Prostate gland (tissue), 2 donors: ENCODE results near the gene IL12RB1. TPM values are rescaled to one million over a fixed set of nuclear protein-coding genes. Genes with fewer than 3 reads are reported as not detected.
A peak's percentile ranks its signal among the peaks of the same experiment; 100 is the strongest.
"Not testable (repeated sequence)": the region's sequence is repeated elsewhere in the genome, so short reads cannot be mapped to it uniquely, and the experiment has no call there.

Experiments
- DNase-seq: peaks from one replicate; pipeline ENCODE4 v3.0.0-alpha.2; 2019; ENCODE audit warnings: low spot score
- H3K27ac ChIP-seq, 2 donors: fragments of 200-600 bp; sonication (generic); 2 replicates each; pipeline ENCODE4 v1.5.1; 2017 to 2019
- H3K27me3 ChIP-seq: fragments of 200-600 bp; sonication (generic); replicated peaks from 2 replicates; pipeline ENCODE4 v1.5.1; 2019; ENCODE audit not compliant: insufficient read depth
- H3K36me3 ChIP-seq, 2 donors: fragments of 200-600 bp; sonication (generic); 1 replicate in 1 of 2; 2 replicates in 1 of 2; pipeline versions ENCODE4 v1.5.1 to v1.8.1; 2017 to 2019
- H3K4me1 ChIP-seq: fragments of 200-600 bp; sonication (generic); replicated peaks from 2 replicates; pipeline ENCODE4 v1.5.1; 2019
- H3K4me3 ChIP-seq, 2 donors: fragments of 200-600 bp; sonication (generic); 2 replicates each; pipeline ENCODE4 v1.5.1; 2017 to 2019
- H3K9me3 ChIP-seq: fragments of 200-600 bp; sonication (generic); 2 replicates; pipeline ENCODE4 v1.5.1; 2017
- POLR2A ChIP-seq: fragments of 450-650 bp; IDR thresholded peaks from one replicate; pipeline ENCODE4 v1.6.1; 2016; ENCODE audit warnings: antibody characterized with exemption, mild to moderate bottlenecking
- POLR2AphosphoS5 ChIP-seq: sonication (generic); formaldehyde crosslinking; IDR thresholded peaks from one replicate; pipeline ENCODE4 v1.6.1; 2017; ENCODE audit warnings: antibody characterized with exemption
- WGBS: methylation state at CpG from one replicate; pipeline ENCODE4 v1.1.5; 2018; 5-methylcytosine and 5-hydroxymethylcytosine counted together
- intact Hi-C: fragments of 100-400 bp; cut with DNase I; formaldehyde crosslinking; loops from one replicate; pipeline ENCODE4 v1.14.2; 2022
- total RNA-seq, 2 donors: library from RNA; depleted of rRNA; stranded (reverse); fragments of >200 nt; gene quantifications; one replicate each; pipeline ENCODE4 v1.1.0, GENCODE V29; 2016
- TF ChIP-seq, protein P1 (sequence below), 4 experiments: fragments of 200-600 bp in 2 of 4; fragments of 450-650 bp in 2 of 4; sonication (generic) in 2 of 4; IDR thresholded peaks; 1 replicate in 3 of 4; 2 replicates in 1 of 4; pipeline ENCODE4 v1.5.1; 2016 to 2019; ENCODE audit warnings: antibody characterized with exemption in 4 of 4, mild to moderate bottlenecking in 2 of 4, moderate library complexity in 2 of 4

IL12RB1 gene
- total RNA-seq, 2 donors from 2014 or later = 0.62 to 0.73 TPM

DNA sequence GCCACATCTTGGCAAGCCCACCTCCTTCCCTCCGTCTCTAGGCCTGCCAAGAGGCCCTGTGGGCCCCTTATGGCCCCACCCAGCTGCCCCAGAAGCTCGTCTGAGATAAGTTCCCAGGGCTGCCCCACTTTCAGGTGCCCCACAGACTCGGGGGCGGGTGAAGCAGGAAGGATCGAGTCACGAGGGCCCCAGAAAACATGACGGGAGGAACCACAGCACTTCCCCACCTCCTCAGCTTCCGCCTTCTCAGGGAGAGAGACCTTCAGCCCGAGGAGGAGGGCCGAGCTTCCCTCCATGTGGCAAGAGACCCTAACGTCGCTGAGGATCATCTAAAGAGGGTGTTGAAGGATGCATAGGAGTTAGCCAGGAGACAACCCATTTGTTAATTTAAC is 4.5 kb upstream of the IL12RB1 start:
- DNase-seq = no peak
- Histone ChIP-seq H3K4me3 (no peak overlapping the region), H3K36me3 (no peaks in the 10 kb centered on the region), H3K27ac (no peak overlapping the region), H3K27me3 (no peaks in the 10 kb centered on the region), H3K4me1 (no peaks in the 10 kb centered on the region), H3K9me3 (no peaks in the 10 kb centered on the region)
- TF ChIP-seq POLR2A (no peak), POLR2AphosphoS5 (no peak)
- TF ChIP-seq, protein P1, sequence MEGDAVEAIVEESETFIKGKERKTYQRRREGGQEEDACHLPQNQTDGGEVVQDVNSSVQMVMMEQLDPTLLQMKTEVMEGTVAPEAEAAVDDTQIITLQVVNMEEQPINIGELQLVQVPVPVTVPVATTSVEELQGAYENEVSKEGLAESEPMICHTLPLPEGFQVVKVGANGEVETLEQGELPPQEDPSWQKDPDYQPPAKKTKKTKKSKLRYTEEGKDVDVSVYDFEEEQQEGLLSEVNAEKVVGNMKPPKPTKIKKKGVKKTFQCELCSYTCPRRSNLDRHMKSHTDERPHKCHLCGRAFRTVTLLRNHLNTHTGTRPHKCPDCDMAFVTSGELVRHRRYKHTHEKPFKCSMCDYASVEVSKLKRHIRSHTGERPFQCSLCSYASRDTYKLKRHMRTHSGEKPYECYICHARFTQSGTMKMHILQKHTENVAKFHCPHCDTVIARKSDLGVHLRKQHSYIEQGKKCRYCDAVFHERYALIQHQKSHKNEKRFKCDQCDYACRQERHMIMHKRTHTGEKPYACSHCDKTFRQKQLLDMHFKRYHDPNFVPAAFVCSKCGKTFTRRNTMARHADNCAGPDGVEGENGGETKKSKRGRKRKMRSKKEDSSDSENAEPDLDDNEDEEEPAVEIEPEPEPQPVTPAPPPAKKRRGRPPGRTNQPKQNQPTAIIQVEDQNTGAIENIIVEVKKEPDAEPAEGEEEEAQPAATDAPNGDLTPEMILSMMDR (IDR thresholded peaks at IDR 0.05) = no peak
- 58% methylated on average over 12 of the region's 12 CpGs for WGBS
- intact Hi-C loops = no loop called here

DNA sequence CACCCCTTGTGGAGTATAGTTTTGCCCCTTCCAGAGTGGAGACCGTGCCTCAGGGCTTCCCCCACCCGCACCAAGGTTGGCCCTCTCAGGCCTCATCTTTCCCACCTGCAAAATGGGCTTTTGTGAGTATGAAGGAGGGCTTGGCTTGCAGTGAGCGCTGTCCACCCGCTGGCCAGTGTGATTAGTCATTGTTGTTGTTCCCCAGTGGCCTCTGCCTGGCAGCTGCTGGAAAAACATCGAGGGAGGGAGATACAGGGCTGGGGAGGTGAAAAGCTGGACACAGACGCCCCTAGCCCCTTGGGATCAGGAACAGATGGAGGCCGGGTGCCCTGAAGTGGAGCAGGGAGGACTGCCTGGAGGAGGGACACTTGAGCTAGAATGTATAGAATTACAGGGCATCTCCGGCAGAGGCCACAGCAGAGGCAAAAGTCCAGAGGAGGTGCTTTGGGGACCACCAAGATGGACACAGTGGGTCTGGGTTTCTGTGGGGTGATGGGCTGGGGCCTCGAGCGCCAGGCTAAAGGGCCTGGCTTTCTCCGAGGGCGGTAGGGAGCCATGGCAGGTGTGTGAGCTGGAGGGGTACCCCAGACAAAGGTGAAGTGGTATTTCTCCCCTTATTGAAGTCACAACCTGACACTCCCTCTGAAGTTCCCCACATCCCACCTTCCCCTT is 3.9 kb upstream of the IL12RB1 start:
- Histone ChIP-seq H3K27me3 (no peaks in the 10 kb centered on the region), H3K27ac (no peak overlapping the region), H3K9me3 (no peaks in the 10 kb centered on the region), H3K4me3 (no peak overlapping the region), H3K36me3 (no peaks in the 10 kb centered on the region), H3K4me1 (no peaks in the 10 kb centered on the region)
- intact Hi-C loops = no loop called here
- TF ChIP-seq, protein P1 (IDR thresholded peaks at IDR 0.05) = no peak
- TF ChIP-seq POLR2A = no peak
- no peak for TF ChIP-seq POLR2AphosphoS5
- no peak for DNase-seq
- WGBS = 78% methylated on average over 12 of the region's 12 CpGs

GRCh38 chr19:18089726-18090125 is 3.0 kb upstream of the IL12RB1 start:
- no peaks in the 10 kb centered on the region for H3K36me3 ChIP-seq
- H3K9me3 ChIP-seq = no peaks in the 10 kb centered on the region
- no peaks in the 10 kb centered on the region for H3K27me3 ChIP-seq
- no peak for DNase-seq
- WGBS = 85% methylated on average over 5 of the region's 5 CpGs
- TF ChIP-seq, protein P1 (IDR thresholded peaks at IDR 0.05) = no peak
- TF ChIP-seq POLR2A (no peak), POLR2AphosphoS5 (no peak)
- H3K4me1 ChIP-seq = no peaks in the 10 kb centered on the region
- intact Hi-C loops = no loop called here
- H3K4me3 ChIP-seq = no peak overlapping the region
- no peak overlapping the region for H3K27ac ChIP-seq

DNA sequence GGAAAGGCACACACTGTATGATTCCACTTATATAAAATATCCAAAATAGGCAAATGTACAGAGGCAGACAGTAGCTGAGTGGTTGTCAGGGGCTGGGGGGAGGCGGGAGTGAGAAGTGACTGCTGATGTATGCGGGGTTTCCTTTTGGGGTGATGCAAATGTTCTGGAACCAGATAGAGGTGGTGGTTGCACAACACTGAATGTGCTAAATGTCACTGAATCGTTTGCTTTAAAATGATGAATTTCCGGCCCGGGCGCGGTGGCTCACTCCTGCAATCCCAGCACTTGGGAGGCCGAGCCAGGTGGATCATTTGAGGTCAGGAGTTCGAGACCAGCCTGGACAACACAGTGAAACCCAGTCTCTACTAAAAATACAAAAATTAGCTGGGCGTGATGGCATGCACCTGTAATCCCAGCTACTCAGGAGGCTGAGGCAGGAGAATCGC is 2.4 kb upstream of the IL12RB1 start:
- H3K9me3 ChIP-seq, DNase-seq, H3K36me3 ChIP-seq, H3K27me3 ChIP-seq, H3K27ac ChIP-seq, H3K4me1 ChIP-seq, intact Hi-C loops, H3K4me3 ChIP-seq: not testable (repeated sequence)
- 70% methylated on average over 11 of the region's 11 CpGs for WGBS
- peak; percentile 24 for TF ChIP-seq POLR2AphosphoS5

DNA sequence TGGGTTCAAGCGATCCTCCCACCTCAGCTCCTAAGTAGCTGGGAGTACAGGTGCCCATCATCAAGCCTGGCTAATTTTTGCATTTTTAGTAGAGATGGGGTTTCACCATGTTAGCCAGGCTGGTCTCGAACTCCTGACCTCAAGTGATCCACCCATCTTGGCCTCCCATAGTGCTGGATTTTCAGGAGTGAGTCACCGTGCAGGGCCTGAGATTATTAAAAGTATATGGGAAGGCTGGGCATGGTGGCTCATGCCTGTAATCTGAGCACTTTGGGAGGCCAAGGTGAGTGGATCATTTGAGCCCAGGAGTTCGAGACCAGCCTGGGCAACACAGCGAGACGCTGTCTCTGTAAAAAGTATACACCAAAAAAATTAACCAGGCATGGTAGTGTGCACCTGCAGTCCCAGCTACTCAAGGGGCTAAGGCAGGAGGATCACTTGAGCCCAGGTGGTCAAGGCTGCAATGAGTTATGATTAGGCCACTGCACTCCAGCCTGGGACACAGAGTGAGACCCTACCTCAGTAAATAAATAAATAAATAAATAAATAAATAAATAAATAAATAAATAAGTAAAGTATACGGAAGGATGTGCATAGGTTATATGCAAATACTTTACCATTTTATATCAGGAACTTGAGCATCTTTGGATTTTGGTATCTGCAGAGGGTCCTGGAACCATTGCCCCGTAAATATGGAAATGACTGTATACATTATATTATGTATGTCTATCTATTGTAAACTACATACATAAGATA is 854 bp downstream of the IL12RB1 start:
- Histone ChIP-seq H3K36me3 (no peaks in the 10 kb centered on the region), H3K9me3 (no peaks in the 10 kb centered on the region), H3K4me1 (no peaks in the 10 kb centered on the region), H3K27ac (no peak overlapping the region), H3K27me3 (no peaks in the 10 kb centered on the region), H3K4me3 (no peak overlapping the region)
- no peak for DNase-seq
- intact Hi-C loops = no loop called here
- WGBS = 85% methylated on average over 8 of the region's 8 CpGs
- TF ChIP-seq POLR2AphosphoS5 = no peak
- TF ChIP-seq, protein P1 (IDR thresholded peaks at IDR 0.05) = no peak
- no peak for TF ChIP-seq POLR2A
